ENCODE data around the gene ARHGAP44. TPM values are rescaled to one million over a fixed set of nuclear protein-coding genes. Genes with fewer than 3 reads are reported as not detected.

ARHGAP44 gene
- total and polyA plus RNA-seq, 4 donors: 12.1 to 37.5 (median 20.2) TPM

GRCh38 chr17:12940699-12941098 lies 151.4 kb downstream of the ARHGAP44 start:
- H3K4me3 ChIP-seq: no peak overlapping the region
- 78 to 83% methylated on average over 2 of the region's 2 CpGs for WGBS, 2 donors
- H3K9me3 ChIP-seq (ENCODE audit: control insufficient read depth in 4 of 4, insufficient read depth in 3 of 4, low read length in 3 of 4): no peaks in the 10 kb centered on the region
- no peaks in the 10 kb centered on the region for H3K36me3 ChIP-seq (ENCODE audit: control insufficient read depth in 4 of 4, insufficient read depth in 4 of 4, low read length in 4 of 4)
- TF ChIP-seq CTCF (IDR thresholded peaks at IDR 0.05; ENCODE audit: control extremely low read depth, extremely low read depth): no peak
- no peak overlapping the region for H3K27ac ChIP-seq (ENCODE audit: low read depth in 1 of 2, low read length in 1 of 2)
- ATAC-seq (ENCODE audit: insufficient read depth, low FRiP score): no peak
- no peak for DNase-seq
- no peaks in the 10 kb centered on the region for H3K27me3 ChIP-seq (ENCODE audit: control insufficient read depth in 3 of 3, insufficient read depth in 3 of 3, low read length in 2 of 3)
- H3K9ac ChIP-seq (ENCODE audit: insufficient read depth in 1 of 2, low read length in 2 of 2): no peak overlapping the region
- no peaks in the 10 kb centered on the region for H3K4me1 ChIP-seq (ENCODE audit: control insufficient read depth in 5 of 5, insufficient read depth in 5 of 5, low read length in 5 of 5)

DNA sequence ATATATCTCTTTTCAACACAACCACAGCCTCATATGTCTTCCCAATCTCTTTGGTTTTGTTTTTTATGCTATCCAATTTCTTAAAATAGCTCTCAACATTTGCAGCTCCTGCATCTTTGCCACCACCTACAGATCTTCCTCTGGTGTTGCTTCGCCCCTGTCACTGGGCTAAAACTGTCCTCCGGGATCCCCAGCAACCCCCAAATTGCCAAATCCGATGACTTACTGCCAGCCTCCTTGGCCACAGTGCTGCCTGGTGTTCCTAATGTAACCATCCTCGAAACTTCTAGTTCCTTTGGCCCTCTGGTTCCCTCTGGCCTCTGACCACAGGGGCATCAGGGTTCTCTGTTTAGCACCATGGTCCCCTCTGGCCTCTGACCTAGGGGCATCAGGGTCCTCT lies 157.7 kb downstream of the ARHGAP44 start:
- TF ChIP-seq CTCF (IDR thresholded peaks at IDR 0.05; ENCODE audit: control extremely low read depth, extremely low read depth): no peak
- ATAC-seq (ENCODE audit: insufficient read depth, low FRiP score) (no peak), DNase-seq (no peak)
- Histone ChIP-seq H3K27me3 (ENCODE audit: control insufficient read depth in 3 of 3, insufficient read depth in 3 of 3, low read length in 2 of 3) (no peaks in the 10 kb centered on the region), H3K4me1 (ENCODE audit: control insufficient read depth in 5 of 5, insufficient read depth in 5 of 5, low read length in 5 of 5) (no peaks in the 10 kb centered on the region), H3K4me3 (no peak overlapping the region), H3K9ac (ENCODE audit: insufficient read depth in 1 of 2, low read length in 2 of 2) (no peak overlapping the region), H3K27ac (ENCODE audit: low read depth in 1 of 2, low read length in 1 of 2) (no peak overlapping the region), H3K9me3 (ENCODE audit: control insufficient read depth in 4 of 4, insufficient read depth in 3 of 4, low read length in 3 of 4) (peaks cover 0 to 2% (median 0%) of the 10 kb centered on the region in 4 donors), H3K36me3 (ENCODE audit: control insufficient read depth in 4 of 4, insufficient read depth in 4 of 4, low read length in 4 of 4) (peaks cover 0 to 3% (median 0%) of the 10 kb centered on the region in 4 donors)
- WGBS, 2 donors: 83 to 87% methylated on average over 4 of the region's 4 CpGs

- no peak overlapping the region for H3K4me3 ChIP-seq
- WGBS, 2 donors: 91 to 96% methylated on average over 4 of the region's 4 CpGs
- DNase-seq: no peak
- peaks cover 0 to 2% (median 0%) of the 10 kb centered on the region in 4 donors for H3K9me3 ChIP-seq (ENCODE audit: control insufficient read depth in 4 of 4, insufficient read depth in 3 of 4, low read length in 3 of 4)
- H3K4me1 ChIP-seq (ENCODE audit: control insufficient read depth in 5 of 5, insufficient read depth in 5 of 5, low read length in 5 of 5): no peaks in the 10 kb centered on the region
- no peak for ATAC-seq (ENCODE audit: insufficient read depth, low FRiP score)
- H3K9ac ChIP-seq (ENCODE audit: insufficient read depth in 1 of 2, low read length in 2 of 2): no peak overlapping the region
- H3K27ac ChIP-seq (ENCODE audit: low read depth in 1 of 2, low read length in 1 of 2): no peak overlapping the region
- H3K36me3 ChIP-seq (ENCODE audit: control insufficient read depth in 4 of 4, insufficient read depth in 4 of 4, low read length in 4 of 4): peaks cover 0 to 6% (median 3%) of the 10 kb centered on the region in 4 donors
- no peaks in the 10 kb centered on the region for H3K27me3 ChIP-seq (ENCODE audit: control insufficient read depth in 3 of 3, insufficient read depth in 3 of 3, low read length in 2 of 3)
- TF ChIP-seq CTCF (IDR thresholded peaks at IDR 0.05; ENCODE audit: control extremely low read depth, extremely low read depth): no peak
These were observed 162.7 kb downstream of the ARHGAP44 start for GRCh38 chr17:12952012-12952411.

DNA sequence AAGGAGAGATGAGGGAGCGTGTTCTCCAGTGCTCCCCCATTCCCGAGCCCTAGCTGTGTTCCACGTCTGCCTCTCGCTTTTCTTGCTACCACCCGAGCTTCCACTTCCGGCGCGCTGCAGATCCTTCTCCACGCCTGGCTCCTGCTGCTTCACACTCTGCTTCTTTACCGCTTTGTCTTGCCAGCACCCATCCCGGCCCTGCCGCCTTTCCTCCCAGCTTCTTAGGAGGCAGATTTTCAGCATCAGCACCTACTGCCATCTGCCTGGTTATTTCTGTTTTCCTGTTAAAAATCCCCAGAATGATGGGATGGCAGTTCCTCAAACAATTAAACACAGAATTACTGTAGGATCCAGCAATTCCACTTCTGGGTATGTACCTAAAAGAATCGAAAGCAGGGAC lies 163.9 kb downstream of the ARHGAP44 start:
- TF ChIP-seq CTCF (IDR thresholded peaks at IDR 0.05; ENCODE audit: control extremely low read depth, extremely low read depth): no peak
- no peak overlapping the region for H3K9ac ChIP-seq (ENCODE audit: insufficient read depth in 1 of 2, low read length in 2 of 2)
- H3K9me3 ChIP-seq (ENCODE audit: control insufficient read depth in 4 of 4, insufficient read depth in 3 of 4, low read length in 3 of 4): peaks cover 0 to 5% (median 2%) of the 10 kb centered on the region in 4 donors
- no peaks in the 10 kb centered on the region for H3K27me3 ChIP-seq (ENCODE audit: control insufficient read depth in 3 of 3, insufficient read depth in 3 of 3, low read length in 2 of 3)
- H3K4me1 ChIP-seq (ENCODE audit: control insufficient read depth in 5 of 5, insufficient read depth in 5 of 5, low read length in 5 of 5): no peaks in the 10 kb centered on the region
- WGBS, 2 donors: 94 to 95% methylated on average over 13 of the region's 13 CpGs
- peaks cover 0 to 6% (median 3%) of the 10 kb centered on the region in 4 donors for H3K36me3 ChIP-seq (ENCODE audit: control insufficient read depth in 4 of 4, insufficient read depth in 4 of 4, low read length in 4 of 4)
- DNase-seq (no peak), ATAC-seq (ENCODE audit: insufficient read depth, low FRiP score) (no peak)
- no peak overlapping the region for H3K27ac ChIP-seq (ENCODE audit: low read depth in 1 of 2, low read length in 1 of 2)
- no peak overlapping the region for H3K4me3 ChIP-seq
